Glutamatergic neuron (in vitro differentiated cells): Measurements from ENCODE around the gene PDHX. TPM values are rescaled to one million over a fixed set of nuclear protein-coding genes. Genes with fewer than 3 reads are reported as not detected.

Source experiments
- DNase-seq: peaks from one replicate; pipeline ENCODE4 v3.0.0; 2022
- H3K27ac Mint-ChIP-seq: one replicate; pipeline ENCODE4 v1.8.0; 2020; ENCODE audit warnings: mild to moderate bottlenecking, mixed read lengths, inconsistent platforms; ENCODE audit not compliant: unreplicated experiment
- H3K27me3 Mint-ChIP-seq: one replicate; pipeline ENCODE4 v1.8.0; 2020; ENCODE audit warnings: mild to moderate bottlenecking, moderate library complexity, mixed read lengths, inconsistent platforms; ENCODE audit not compliant: unreplicated experiment
- H3K36me3 Mint-ChIP-seq: one replicate; pipeline ENCODE4 v1.8.0; 2020; ENCODE audit warnings: mild to moderate bottlenecking, mixed read lengths, inconsistent platforms; ENCODE audit not compliant: unreplicated experiment
- H3K4me1 Mint-ChIP-seq: one replicate; pipeline ENCODE4 v1.8.0; 2020; ENCODE audit warnings: mild to moderate bottlenecking, low read depth, mixed read lengths, inconsistent platforms; ENCODE audit not compliant: unreplicated experiment
- H3K4me3 Mint-ChIP-seq: one replicate; pipeline ENCODE4 v1.8.0; 2020; ENCODE audit warnings: mild to moderate bottlenecking, mixed read lengths, inconsistent platforms; ENCODE audit not compliant: unreplicated experiment
- H3K9me3 Mint-ChIP-seq: one replicate; pipeline ENCODE4 v1.8.0; 2020; ENCODE audit warnings: mild to moderate bottlenecking, moderate library complexity, mixed read lengths, inconsistent platforms; ENCODE audit not compliant: unreplicated experiment
- total RNA-seq: library from RNA; stranded (reverse); fragmentation: NEBNext Ultra II Directional; extraction: Animal tissue kit (Norgen Biotek cat#: 25700); gene quantifications from one replicate; pipeline ENCODE4 v1.2.1, GENCODE V29; 2021; ENCODE audit not compliant: unreplicated experiment
- TF ChIP-seq, protein P1 (sequence below): fragments of 200-600 bp; sonication (generic); IDR thresholded peaks from one replicate; pipeline ENCODE4 v1.5.0; 2021; ENCODE audit not compliant: partially characterized antibody, unreplicated experiment

PDHX gene
- total RNA-seq, 1 donor from 2014 or later: 46.5 TPM

DNA sequence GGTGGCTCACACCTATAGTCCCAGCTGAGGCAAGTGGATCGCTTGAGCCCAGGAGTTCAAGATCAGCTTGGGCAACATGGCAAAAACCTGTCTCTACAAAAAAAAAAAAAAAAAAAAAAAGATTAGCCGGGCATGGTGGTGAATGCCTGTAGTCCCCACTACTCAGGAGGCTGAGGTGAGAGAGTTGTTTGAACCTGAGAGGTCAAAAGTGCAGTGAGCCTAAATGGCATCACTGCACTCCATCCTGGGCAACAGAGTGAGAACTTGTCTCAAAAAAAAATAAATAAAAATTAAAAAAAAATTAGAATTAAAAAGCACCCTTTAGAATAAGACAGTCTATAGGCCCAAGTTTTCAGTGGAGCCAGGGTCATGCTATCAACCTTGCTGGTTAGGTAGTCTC is 95.5 kb downstream of the PDHX start:
- no peak for DNase-seq
- H3K27me3 Mint-ChIP-seq: no peaks in the 10 kb centered on the region
- H3K4me1 Mint-ChIP-seq: peaks cover 4% of the 10 kb centered on the region

GRCh38 chr11:35012467-35013191 is 96.2 kb downstream of the PDHX start:
- Mint-ChIP-seq H3K27ac (no peak overlapping the region), H3K27me3 (no peaks in the 10 kb centered on the region), H3K4me3 (no peak overlapping the region), H3K9me3 (no peaks in the 10 kb centered on the region), H3K4me1 (peaks cover 4% of the 10 kb centered on the region), H3K36me3 (no peaks in the 10 kb centered on the region)
- DNase-seq: no peak
- TF ChIP-seq, protein P1, sequence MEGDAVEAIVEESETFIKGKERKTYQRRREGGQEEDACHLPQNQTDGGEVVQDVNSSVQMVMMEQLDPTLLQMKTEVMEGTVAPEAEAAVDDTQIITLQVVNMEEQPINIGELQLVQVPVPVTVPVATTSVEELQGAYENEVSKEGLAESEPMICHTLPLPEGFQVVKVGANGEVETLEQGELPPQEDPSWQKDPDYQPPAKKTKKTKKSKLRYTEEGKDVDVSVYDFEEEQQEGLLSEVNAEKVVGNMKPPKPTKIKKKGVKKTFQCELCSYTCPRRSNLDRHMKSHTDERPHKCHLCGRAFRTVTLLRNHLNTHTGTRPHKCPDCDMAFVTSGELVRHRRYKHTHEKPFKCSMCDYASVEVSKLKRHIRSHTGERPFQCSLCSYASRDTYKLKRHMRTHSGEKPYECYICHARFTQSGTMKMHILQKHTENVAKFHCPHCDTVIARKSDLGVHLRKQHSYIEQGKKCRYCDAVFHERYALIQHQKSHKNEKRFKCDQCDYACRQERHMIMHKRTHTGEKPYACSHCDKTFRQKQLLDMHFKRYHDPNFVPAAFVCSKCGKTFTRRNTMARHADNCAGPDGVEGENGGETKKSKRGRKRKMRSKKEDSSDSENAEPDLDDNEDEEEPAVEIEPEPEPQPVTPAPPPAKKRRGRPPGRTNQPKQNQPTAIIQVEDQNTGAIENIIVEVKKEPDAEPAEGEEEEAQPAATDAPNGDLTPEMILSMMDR: no peak

More for the DNA sequence above, 95.5 kb downstream of the PDHX start:
- no peak overlapping the region for H3K4me3 Mint-ChIP-seq
- H3K9me3 Mint-ChIP-seq: no peaks in the 10 kb centered on the region
- TF ChIP-seq, protein P1: no peak
- no peaks in the 10 kb centered on the region for H3K36me3 Mint-ChIP-seq
- no peak overlapping the region for H3K27ac Mint-ChIP-seq

GRCh38 chr11:35013514-35014233 is 97.3 kb downstream of the PDHX start:
- no peak overlapping the region for H3K4me3 Mint-ChIP-seq
- H3K27ac Mint-ChIP-seq: no peak overlapping the region
- TF ChIP-seq, protein P1: no peak
- H3K27me3 Mint-ChIP-seq: no peaks in the 10 kb centered on the region
- no peaks in the 10 kb centered on the region for H3K4me1 Mint-ChIP-seq
- no peak for DNase-seq
- no peaks in the 10 kb centered on the region for H3K36me3 Mint-ChIP-seq
- no peaks in the 10 kb centered on the region for H3K9me3 Mint-ChIP-seq

DNA sequence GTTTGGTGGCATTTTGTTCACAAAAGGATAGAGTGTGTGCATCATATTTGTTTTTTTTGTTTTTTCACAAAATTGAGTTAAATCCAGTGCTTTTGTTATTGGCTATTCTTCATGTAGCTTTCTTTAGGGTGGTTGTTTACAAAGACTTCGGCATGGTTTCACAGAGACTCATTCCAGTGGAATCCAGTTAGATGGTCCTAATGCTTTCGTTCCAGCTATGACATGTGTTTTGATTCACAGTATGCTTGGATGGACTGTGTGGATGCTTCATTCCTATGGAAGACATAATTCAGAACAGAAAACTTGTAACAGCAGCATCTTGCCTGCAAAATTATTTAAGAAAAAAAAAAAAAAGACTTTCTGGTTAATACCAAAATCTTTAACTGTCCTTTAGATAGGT is 97.9 kb downstream of the PDHX start:
- no peaks in the 10 kb centered on the region for H3K27me3 Mint-ChIP-seq
- DNase-seq: no peak
- no peaks in the 10 kb centered on the region for H3K9me3 Mint-ChIP-seq
- TF ChIP-seq, protein P1: no peak
- H3K36me3 Mint-ChIP-seq: no peaks in the 10 kb centered on the region
- H3K4me1 Mint-ChIP-seq: no peaks in the 10 kb centered on the region
- no peak overlapping the region for H3K27ac Mint-ChIP-seq
- H3K4me3 Mint-ChIP-seq: no peak overlapping the region
